ENCODE results near the gene GDF10. TPM values are rescaled to one million over a fixed set of nuclear protein-coding genes. Genes with fewer than 3 reads are reported as not detected.

The GDF10 gene
- total RNA-seq, 2 experiments from 2014 or later, result 0.30 to 0.32 TPM

DNA sequence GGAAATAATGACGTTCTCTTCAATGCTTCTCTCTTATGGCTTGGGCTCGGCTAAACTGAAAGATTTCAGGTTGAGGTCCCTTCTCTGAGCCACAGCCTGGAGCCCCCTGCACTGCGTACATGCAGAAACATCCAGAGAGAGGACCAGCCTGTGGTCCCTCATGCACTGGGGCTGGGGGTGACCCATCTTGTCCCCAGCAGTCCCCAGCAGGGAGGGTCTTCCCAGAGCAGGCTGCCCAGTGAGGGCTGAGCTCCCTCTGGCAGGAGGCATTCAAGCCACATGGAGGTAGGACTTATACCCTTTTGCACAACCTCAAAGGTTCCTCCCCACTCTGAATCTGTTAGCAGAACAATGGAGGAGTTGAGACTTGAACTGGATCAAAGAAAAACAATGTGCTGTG is 7.4 kb downstream of the GDF10 start:
- DNase-seq (no peak), ATAC-seq (no peak)
- H3K4me3 Mint-ChIP-seq, result no peak overlapping the region
- no peaks in the 10 kb centered on the region for H3K27me3 Mint-ChIP-seq
- ChIA-PET POLR2A (no interaction called here), CTCF (interaction anchor here (0.8 to 2.3 kb wide), 2 partner anchors 232 to 260 kb away, joined by 3 to 21 read pairs; no protein-coding TSS in a partner anchor)
- H3K4me1 Mint-ChIP-seq, result peaks cover 30% of the 10 kb centered on the region
- H3K36me3 Mint-ChIP-seq (ENCODE audit: low read depth), result no peaks in the 10 kb centered on the region
- intact Hi-C loops (cut with DNase I, micrococcal nuclease), result loop anchor here in 1 of 2 experiments (10.0 kb wide), 1 partner anchor 103 kb away; no protein-coding TSS in a partner anchor
- H3K9me3 Mint-ChIP-seq (ENCODE audit: low read depth), result no peaks in the 10 kb centered on the region
- H3K27ac Mint-ChIP-seq, result no peak overlapping the region

DNA sequence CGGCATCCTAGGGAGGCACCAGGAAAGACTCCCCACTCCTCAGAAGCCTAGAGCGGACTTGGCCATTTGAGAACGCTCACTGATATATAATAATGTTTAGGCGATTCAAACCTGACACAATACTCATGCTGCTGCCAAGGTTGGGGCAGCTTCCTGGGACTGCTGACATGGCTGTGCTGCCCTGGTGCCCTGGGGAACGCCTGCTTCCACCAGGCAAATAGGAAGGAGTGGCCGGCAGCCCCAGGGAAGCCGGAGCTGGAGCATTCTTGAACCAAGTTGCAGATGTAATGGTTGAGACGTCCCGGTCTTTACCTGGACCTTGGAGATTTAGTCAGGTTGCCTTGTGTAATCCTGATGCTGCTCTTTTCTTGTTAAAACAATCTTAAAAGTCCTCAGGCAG is 8.8 kb downstream of the GDF10 start:
- Mint-ChIP-seq H3K4me3 (no peak overlapping the region), H3K36me3 (ENCODE audit: low read depth) (no peaks in the 10 kb centered on the region), H3K27ac (no peak overlapping the region), H3K9me3 (ENCODE audit: low read depth) (no peaks in the 10 kb centered on the region), H3K27me3 (no peaks in the 10 kb centered on the region), H3K4me1 (peaks cover 29% of the 10 kb centered on the region)
- ChIA-PET POLR2A (no interaction called here), CTCF (interaction anchor here (0.6 to 2.3 kb wide), 3 partner anchors 124 to 265 kb away, joined by 3 to 21 read pairs (median 3); no protein-coding TSS in a partner anchor)
- ATAC-seq, result no peak
- no peak for DNase-seq
- intact Hi-C loops (cut with DNase I, micrococcal nuclease), result loop anchor here (2.0 to 10.0 kb wide), 2 partner anchors 74 to 104 kb away; no protein-coding TSS in a partner anchor

DNA sequence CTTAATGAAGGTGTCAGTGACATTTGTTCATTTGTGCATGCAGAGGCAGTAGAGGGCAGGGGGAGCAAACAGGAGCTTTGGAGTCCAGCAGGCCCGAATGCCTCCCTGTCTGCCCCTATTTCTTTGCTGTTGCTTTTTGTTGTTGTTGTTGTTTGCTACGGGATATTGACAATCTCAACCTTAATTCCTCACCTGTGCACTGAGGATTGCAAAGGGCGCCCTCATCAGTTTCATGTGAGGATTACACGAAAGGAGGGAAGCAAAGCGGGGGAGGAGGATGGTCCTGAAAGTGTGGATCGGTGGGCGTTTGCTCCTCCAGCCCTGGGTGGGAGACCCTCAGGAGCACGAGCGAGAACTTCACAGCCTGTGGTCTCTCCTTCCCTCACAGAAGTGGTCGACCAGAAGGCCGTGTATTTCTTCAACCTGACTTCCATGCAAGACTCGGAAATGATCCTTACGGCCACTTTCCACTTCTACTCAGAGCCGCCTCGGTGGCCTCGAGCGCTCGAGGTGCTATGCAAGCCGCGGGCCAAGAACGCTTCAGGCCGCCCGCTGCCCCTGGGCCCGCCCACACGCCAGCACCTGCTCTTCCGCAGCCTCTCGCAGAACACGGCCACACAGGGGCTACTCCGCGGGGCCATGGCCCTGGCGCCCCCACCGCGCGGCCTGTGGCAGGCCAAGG is 9.6 kb downstream of the GDF10 start:
- intact Hi-C loops (cut with DNase I, micrococcal nuclease), result loop anchor here (2.0 to 10.0 kb wide), 3 partner anchors 47 to 105 kb away; no protein-coding TSS in a partner anchor
- no peak overlapping the region for H3K4me3 Mint-ChIP-seq
- peak; percentile 51 for DNase-seq

DNA sequence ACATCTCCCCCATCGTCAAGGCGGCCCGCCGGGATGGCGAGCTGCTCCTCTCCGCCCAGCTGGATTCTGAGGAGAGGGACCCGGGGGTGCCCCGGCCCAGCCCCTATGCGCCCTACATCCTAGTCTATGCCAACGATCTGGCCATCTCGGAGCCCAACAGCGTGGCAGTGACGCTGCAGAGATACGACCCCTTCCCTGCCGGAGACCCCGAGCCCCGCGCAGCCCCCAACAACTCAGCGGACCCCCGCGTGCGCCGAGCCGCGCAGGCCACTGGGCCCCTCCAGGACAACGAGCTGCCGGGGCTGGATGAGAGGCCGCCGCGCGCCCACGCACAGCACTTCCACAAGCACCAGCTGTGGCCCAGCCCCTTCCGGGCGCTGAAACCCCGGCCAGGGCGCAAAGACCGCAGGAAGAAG is 10.1 kb downstream of the GDF10 start:
- ATAC-seq (no peak), DNase-seq (no peak)
- Mint-ChIP-seq H3K36me3 (ENCODE audit: low read depth) (no peaks in the 10 kb centered on the region), H3K27me3 (no peaks in the 10 kb centered on the region), H3K4me3 (no peak overlapping the region), H3K9me3 (ENCODE audit: low read depth) (no peaks in the 10 kb centered on the region), H3K27ac (no peak overlapping the region), H3K4me1 (peaks cover 29% of the 10 kb centered on the region)
- POLR2A ChIA-PET, result no interaction called here
- intact Hi-C loops (cut with DNase I, micrococcal nuclease), result loop anchor here in 1 of 2 experiments (5.0 kb wide), 1 partner anchor 48 kb away; no protein-coding TSS in a partner anchor
- CTCF ChIA-PET, result interaction anchor here (0.9 kb wide), 1 partner anchor 21 kb away, joined by 4 read pairs; no protein-coding TSS in a partner anchor

More for the DNA sequence above, 9.6 kb downstream of the GDF10 start:
- peaks cover 29% of the 10 kb centered on the region for H3K4me1 Mint-ChIP-seq
- CTCF ChIA-PET, result interaction anchor here (0.6 to 2.3 kb wide), 2 partner anchors 125 to 262 kb away, joined by 3 to 21 read pairs; no protein-coding TSS in a partner anchor
- no peak for ATAC-seq
- POLR2A ChIA-PET, result no interaction called here
- H3K9me3 Mint-ChIP-seq (ENCODE audit: low read depth), result no peaks in the 10 kb centered on the region
- no peaks in the 10 kb centered on the region for H3K27me3 Mint-ChIP-seq
- no peaks in the 10 kb centered on the region for H3K36me3 Mint-ChIP-seq (ENCODE audit: low read depth)
- H3K27ac Mint-ChIP-seq, result no peak overlapping the region

DNA sequence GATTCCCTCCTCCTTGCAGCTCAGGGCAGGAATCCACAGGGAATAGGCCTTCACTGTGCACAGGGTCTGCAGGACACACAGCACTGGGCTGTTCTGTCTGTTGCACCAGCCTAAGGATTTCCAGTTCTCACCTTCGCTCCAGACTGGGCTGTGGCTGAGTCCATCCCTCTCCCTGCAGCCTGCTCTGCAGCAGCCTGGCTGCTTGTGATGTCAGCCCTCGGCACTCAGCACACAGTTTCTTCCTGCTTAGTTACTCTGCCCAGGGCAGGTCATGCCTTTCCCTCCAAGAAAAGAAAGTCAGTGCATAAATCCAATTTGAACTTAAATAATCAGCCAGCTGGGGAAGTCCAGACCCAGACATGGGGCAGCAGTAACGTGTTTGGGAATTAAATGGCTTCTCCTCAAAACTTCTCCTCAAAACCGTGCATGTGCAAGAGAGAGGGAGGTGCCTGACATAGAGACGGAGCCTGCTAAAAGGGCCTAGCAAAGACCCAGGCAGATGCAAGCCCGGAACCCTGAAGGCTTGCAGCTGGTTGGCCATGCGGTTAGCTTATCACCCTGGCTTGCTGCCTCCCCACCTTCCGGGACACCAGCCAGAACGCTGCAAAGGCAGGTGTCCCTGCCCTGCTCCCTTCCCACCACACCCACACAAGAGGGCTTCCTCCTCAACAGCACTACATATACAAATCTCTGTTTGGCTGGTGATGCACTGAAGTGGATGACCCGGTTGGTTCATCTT is 11.4 kb downstream of the GDF10 start:
- intact Hi-C loops (cut with DNase I, micrococcal nuclease), result loop anchor here in 1 of 2 experiments (5.0 kb wide), 1 partner anchor 49 kb away; no protein-coding TSS in a partner anchor
- Mint-ChIP-seq H3K27me3 (no peaks in the 10 kb centered on the region), H3K36me3 (ENCODE audit: low read depth) (no peaks in the 10 kb centered on the region), H3K4me1 (peaks cover 28% of the 10 kb centered on the region), H3K9me3 (ENCODE audit: low read depth) (no peaks in the 10 kb centered on the region), H3K27ac (peak overlapping the region; percentile 58), H3K4me3 (no peak overlapping the region)
- peak; percentile 54 for DNase-seq
- ATAC-seq, result peak; percentile 49
- ChIA-PET CTCF (interaction anchor here (0.6 to 4.7 kb wide), 33 partner anchors 8 to 312 kb away, joined by 3 to 150 read pairs (median 4); partner anchors contain the start of gene RBP3), POLR2A (interaction anchor here (0.7 to 1.2 kb wide), 3 partner anchors 144 to 264 kb away, joined by 3 to 7 read pairs (median 3); no protein-coding TSS in a partner anchor)

DNA sequence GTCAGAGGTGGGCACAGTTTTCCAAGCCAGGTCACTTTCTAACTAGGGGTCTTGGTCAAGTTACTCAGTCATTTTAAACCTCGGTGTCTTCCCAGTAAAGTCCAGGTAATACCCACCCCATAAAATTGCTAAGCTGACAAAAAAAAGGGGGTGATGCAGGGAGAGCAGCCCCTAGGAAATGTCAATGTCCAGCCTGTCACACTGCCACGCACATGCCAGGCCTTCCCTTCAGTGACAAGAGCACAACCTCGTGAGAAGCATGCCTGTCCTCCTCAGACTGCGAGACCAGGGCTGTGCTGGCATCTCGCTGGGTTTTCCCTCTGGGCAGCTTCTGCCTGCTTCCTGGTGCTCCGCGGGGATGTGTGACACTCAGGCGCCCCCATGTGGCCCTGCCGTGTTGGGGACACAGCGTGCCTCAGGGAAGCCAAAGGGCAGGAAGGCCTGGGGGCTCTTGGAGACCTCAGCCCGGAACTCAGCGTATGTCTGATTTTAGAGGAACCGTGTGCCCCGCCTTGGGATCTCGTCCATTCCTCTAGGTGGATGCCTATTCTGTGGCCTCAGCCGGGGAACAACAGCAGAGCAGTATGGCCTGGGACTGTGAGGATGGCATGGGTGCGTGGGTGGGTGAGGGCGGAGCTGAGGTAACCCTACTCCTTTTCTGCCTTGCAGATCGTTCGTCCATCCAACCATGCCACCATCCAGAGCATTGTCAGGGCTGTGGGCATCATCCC is 12.1 kb downstream of the GDF10 start:
- ChIA-PET POLR2A (interaction anchor here (1.0 to 1.2 kb wide), 2 partner anchors 145 to 265 kb away, joined by 3 to 7 read pairs; no protein-coding TSS in a partner anchor), CTCF (interaction anchor here (0.6 to 4.7 kb wide), 35 partner anchors 8 to 313 kb away, joined by 3 to 150 read pairs (median 4); partner anchors contain the start of gene RBP3)
- H3K4me1 Mint-ChIP-seq, result peaks cover 22% of the 10 kb centered on the region
- no peaks in the 10 kb centered on the region for H3K27me3 Mint-ChIP-seq
- H3K4me3 Mint-ChIP-seq, result no peak overlapping the region
- intact Hi-C loops (cut with DNase I, micrococcal nuclease), result loop anchor here (1.0 to 5.0 kb wide), 4 partner anchors 29 to 288 kb away; no protein-coding TSS in a partner anchor
- no peaks in the 10 kb centered on the region for H3K9me3 Mint-ChIP-seq (ENCODE audit: low read depth)
- peak; percentile 93 for DNase-seq
- ATAC-seq, result peak; percentile 96
- H3K27ac Mint-ChIP-seq, result peak overlapping the region; percentile 58
- no peaks in the 10 kb centered on the region for H3K36me3 Mint-ChIP-seq (ENCODE audit: low read depth)

DNA sequence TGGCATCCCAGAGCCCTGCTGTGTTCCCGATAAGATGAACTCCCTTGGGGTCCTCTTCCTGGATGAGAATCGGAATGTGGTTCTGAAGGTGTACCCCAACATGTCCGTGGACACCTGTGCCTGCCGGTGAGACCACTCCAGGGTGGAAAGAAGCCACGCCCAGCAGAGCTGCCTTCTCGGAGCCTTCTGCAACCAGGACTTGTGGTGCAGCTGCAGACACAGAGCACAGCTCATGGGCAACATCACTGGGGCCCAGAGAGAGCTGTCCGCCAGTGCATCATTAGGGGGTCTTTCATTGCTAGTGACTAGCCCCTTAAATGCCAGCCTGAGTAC is 12.6 kb downstream of the GDF10 start:
- intact Hi-C loops (cut with DNase I, micrococcal nuclease), result loop anchor here (1.0 to 5.0 kb wide), 4 partner anchors 28 to 288 kb away; no protein-coding TSS in a partner anchor
- H3K4me3 Mint-ChIP-seq, result no peak overlapping the region
- H3K27ac Mint-ChIP-seq, result no peak overlapping the region
- POLR2A ChIA-PET, result interaction anchor here (1.0 kb wide), 1 partner anchor 265 kb away, joined by 7 read pairs; no protein-coding TSS in a partner anchor
- CTCF ChIA-PET, result interaction anchor here (0.7 to 4.7 kb wide), 19 partner anchors 8 to 313 kb away, joined by 3 to 150 read pairs (median 5); no protein-coding TSS in a partner anchor
- DNase-seq (no peak), ATAC-seq (no peak)
- no peaks in the 10 kb centered on the region for H3K36me3 Mint-ChIP-seq (ENCODE audit: low read depth)
- peaks cover 20% of the 10 kb centered on the region for H3K4me1 Mint-ChIP-seq
- no peaks in the 10 kb centered on the region for H3K9me3 Mint-ChIP-seq (ENCODE audit: low read depth)
- no peaks in the 10 kb centered on the region for H3K27me3 Mint-ChIP-seq

DNA sequence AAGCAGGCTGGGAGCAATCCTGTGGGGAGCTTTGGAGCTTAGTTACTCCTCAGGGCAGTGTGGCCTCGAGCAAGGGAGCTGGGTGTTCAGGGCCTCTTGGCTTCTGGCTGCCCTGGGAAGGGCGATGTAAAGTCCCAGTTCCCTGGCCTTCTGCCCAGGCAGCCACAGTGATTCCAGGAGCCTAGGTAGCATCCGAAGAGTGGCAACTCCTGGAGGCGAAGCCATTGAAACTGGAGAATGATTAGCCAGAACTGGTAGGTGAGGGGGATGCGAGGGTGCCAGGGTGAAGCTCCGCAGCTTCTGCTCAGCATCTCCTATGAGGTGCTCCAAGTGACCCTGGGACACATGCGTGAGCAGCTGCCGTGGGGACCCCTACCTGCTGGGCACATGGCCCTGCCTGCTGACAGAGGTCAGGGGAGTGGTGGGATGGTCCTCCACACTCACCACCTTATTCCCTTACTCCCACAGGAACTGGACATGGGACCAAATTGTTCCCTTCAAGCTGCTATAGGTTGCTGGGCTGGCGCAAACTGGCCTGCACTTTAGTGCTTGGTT is 14.5 kb downstream of the GDF10 start:
- H3K27me3 Mint-ChIP-seq, result no peaks in the 10 kb centered on the region
- CTCF ChIA-PET, result interaction anchor here (0.6 to 4.7 kb wide), 10 partner anchors 8 to 289 kb away, joined by 3 to 150 read pairs (median 3); no protein-coding TSS in a partner anchor
- POLR2A ChIA-PET, result no interaction called here

DNA sequence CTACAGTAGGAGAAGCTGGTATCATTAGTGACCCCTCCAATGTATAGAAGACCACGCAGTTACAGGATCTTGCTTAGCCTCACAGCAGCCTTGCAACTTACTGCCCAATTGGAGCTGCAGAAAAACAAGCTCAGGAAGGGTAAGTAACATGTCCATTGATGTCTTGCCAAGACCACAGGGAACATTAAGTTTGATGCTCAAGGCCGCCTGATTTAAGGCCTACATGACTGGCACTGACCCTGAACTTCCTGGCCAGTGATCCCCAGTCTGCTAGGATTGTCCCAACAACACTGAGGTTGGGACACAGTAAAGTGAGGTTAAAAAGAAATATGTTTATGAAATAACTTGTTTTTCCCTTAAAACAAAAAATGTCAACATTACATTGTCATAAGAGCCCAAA is 15.4 kb downstream of the GDF10 start:
- CTCF ChIA-PET, result interaction anchor here (0.6 to 1.7 kb wide), 5 partner anchors 9 to 291 kb away, joined by 3 to 5 read pairs (median 4); no protein-coding TSS in a partner anchor
- Mint-ChIP-seq H3K36me3 (ENCODE audit: low read depth) (no peaks in the 10 kb centered on the region), H3K4me1 (peaks cover 18% of the 10 kb centered on the region), H3K4me3 (no peak overlapping the region), H3K27ac (no peak overlapping the region), H3K9me3 (ENCODE audit: low read depth) (no peaks in the 10 kb centered on the region), H3K27me3 (no peaks in the 10 kb centered on the region)
- ATAC-seq, result no peak
- intact Hi-C loops (cut with DNase I, micrococcal nuclease), result no loop called here
- POLR2A ChIA-PET, result no interaction called here
- DNase-seq, result no peak

More for the DNA sequence above, 14.5 kb downstream of the GDF10 start:
- DNase-seq (no peak), ATAC-seq (no peak)
- peaks cover 18% of the 10 kb centered on the region for H3K4me1 Mint-ChIP-seq
- H3K4me3 Mint-ChIP-seq, result no peak overlapping the region
- no peak overlapping the region for H3K27ac Mint-ChIP-seq
- H3K9me3 Mint-ChIP-seq (ENCODE audit: low read depth), result no peaks in the 10 kb centered on the region
- intact Hi-C loops (cut with DNase I, micrococcal nuclease), result loop anchor here in 1 of 2 experiments (5.0 kb wide), 1 partner anchor 52 kb away; no protein-coding TSS in a partner anchor
- no peaks in the 10 kb centered on the region for H3K36me3 Mint-ChIP-seq (ENCODE audit: low read depth)

DNA sequence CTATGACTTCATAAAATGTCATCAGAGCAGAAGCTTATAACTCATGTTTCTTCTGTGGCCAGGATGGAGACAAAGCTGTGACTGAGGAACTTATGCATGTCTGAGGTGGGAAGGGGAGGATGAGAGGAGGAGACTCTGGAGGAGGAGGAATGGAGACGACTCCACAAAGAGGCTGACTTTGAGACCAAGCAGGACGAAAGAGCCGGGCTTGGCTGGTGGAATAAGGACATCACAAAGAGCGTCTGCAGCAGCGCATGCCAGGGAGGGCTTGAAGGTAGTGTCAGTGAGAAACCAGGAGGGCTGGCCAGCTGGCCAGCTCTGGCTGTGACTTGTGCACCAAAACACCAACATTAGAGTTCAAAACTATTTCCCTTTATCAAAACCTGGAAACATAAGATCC is 16.1 kb downstream of the GDF10 start:
- CTCF ChIA-PET, result interaction anchor here (0.6 to 1.7 kb wide), 4 partner anchors 53 to 292 kb away, joined by 3 to 6 read pairs (median 4); no protein-coding TSS in a partner anchor
- intact Hi-C loops (cut with DNase I, micrococcal nuclease), result no loop called here
- H3K27ac Mint-ChIP-seq, result no peak overlapping the region

More for the DNA sequence above, 16.1 kb downstream of the GDF10 start:
- no peak for ATAC-seq
- Mint-ChIP-seq H3K9me3 (ENCODE audit: low read depth) (no peaks in the 10 kb centered on the region), H3K4me1 (peaks cover 12% of the 10 kb centered on the region), H3K4me3 (no peak overlapping the region), H3K27me3 (no peaks in the 10 kb centered on the region), H3K36me3 (ENCODE audit: low read depth) (no peaks in the 10 kb centered on the region)
- DNase-seq, result no peak
- POLR2A ChIA-PET, result no interaction called here

Measured in activated CD4-positive, alpha-beta T cell treated with anti-CD3 and anti-CD28 coated beads for 36 hours (primary cell).